Dendritic cell treated with granulocyte-macrophage colony-stimulating factor and Interleukin-4, amounts not matched to agents 40 ng/mL and 50 ng/mL, for 4 days (primary cell): ENCODE data around the gene FNTB.

ENCODE experiments used
- H3K27ac Mint-ChIP-seq: one replicate; pipeline ENCODE4 v1.8.0; 2022; ENCODE audit warnings: mild to moderate bottlenecking, mixed read lengths
- H3K27me3 Mint-ChIP-seq: one replicate; pipeline ENCODE4 v1.8.0; 2022; ENCODE audit warnings: mild to moderate bottlenecking, mixed read lengths
- H3K36me3 Mint-ChIP-seq: one replicate; pipeline ENCODE4 v1.8.0; 2022; ENCODE audit warnings: low read depth, mixed read lengths
- H3K4me1 Mint-ChIP-seq: one replicate; pipeline ENCODE4 v1.8.0; 2022; ENCODE audit warnings: low read depth, mixed read lengths
- H3K4me3 Mint-ChIP-seq: one replicate; pipeline ENCODE4 v1.8.0; 2022; ENCODE audit warnings: mild to moderate bottlenecking, moderate library complexity, mixed read lengths
- H3K9me3 Mint-ChIP-seq: one replicate; pipeline ENCODE4 v1.8.0; 2022; ENCODE audit warnings: mixed read lengths
- intact Hi-C: fragments of 100-400 bp; cut with micrococcal nuclease; formaldehyde crosslinking; loops from one replicate; pipeline ENCODE4 v1.15.0; 2022

Gene FNTB

DNA sequence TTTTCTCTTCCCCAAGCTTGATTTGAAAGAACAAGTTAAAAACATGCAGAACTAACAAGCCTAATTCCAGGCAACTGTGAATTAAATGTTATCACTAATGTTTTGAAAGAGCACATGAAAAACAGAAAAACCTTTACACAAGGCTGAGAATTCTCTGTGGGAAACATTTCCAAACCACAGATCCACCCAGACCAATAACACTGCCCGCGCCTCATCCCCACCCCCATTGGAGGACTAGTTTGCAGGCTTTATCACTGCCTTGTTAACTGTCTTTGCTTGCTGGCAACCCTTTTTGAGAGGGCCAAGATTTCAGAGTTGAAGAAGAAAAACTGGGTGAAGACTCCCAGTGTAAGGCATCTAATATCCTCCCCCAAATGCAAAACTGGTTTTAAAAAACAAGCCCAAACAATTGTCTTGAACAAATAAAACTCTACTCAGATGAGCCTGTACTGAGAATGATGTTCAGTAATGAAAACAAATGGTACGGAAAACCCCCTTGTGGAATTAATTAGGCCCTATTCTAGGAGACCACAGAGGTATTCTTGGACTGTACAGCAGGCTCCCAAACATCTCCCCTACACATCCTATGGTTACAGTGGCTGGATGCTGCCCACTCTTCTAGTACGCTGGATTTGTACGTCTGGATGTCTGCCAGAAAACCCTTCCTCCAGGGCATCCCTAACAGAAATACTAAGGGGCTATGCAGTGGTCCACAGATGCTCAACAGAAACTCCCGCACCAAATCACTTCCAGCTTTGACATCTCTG, 109.8 kb downstream of the FNTB start:
- Mint-ChIP-seq H3K27ac (peak overlapping the region; percentile 17), H3K4me3 (no peak overlapping the region), H3K9me3 (no peaks in the 10 kb centered on the region), H3K36me3 (peaks cover 88% of the 10 kb centered on the region), H3K4me1 (peaks cover 35% of the 10 kb centered on the region), H3K27me3 (no peaks in the 10 kb centered on the region)
- intact Hi-C loops, result no loop called here

DNA sequence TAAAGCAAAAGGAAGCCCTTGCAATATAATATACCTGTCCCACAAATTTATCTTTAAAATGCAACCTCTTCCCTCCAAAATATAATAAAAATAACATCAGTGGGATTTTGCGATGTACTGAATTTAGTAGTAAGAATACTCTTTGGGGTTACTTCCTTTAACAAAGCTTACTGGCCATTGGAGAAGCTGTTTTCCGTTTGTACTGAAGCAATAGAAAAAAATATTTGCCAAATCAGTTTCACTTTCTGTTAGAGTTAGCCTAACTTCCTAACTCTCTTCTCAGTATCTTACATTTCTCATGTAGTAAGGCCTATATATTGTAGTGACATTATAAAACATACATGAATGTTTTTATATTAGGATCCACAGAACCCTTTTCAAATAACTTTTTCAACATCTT, 111.9 kb downstream of the FNTB start:
- peak overlapping the region; percentile 41 for H3K4me3 Mint-ChIP-seq
- peak overlapping the region; percentile 27 for H3K27ac Mint-ChIP-seq
- H3K9me3 Mint-ChIP-seq, result no peaks in the 10 kb centered on the region
- H3K4me1 Mint-ChIP-seq, result peaks cover 39% of the 10 kb centered on the region
- no peaks in the 10 kb centered on the region for H3K27me3 Mint-ChIP-seq
- peaks cover 83% of the 10 kb centered on the region for H3K36me3 Mint-ChIP-seq
- intact Hi-C loops, result no loop called here

DNA sequence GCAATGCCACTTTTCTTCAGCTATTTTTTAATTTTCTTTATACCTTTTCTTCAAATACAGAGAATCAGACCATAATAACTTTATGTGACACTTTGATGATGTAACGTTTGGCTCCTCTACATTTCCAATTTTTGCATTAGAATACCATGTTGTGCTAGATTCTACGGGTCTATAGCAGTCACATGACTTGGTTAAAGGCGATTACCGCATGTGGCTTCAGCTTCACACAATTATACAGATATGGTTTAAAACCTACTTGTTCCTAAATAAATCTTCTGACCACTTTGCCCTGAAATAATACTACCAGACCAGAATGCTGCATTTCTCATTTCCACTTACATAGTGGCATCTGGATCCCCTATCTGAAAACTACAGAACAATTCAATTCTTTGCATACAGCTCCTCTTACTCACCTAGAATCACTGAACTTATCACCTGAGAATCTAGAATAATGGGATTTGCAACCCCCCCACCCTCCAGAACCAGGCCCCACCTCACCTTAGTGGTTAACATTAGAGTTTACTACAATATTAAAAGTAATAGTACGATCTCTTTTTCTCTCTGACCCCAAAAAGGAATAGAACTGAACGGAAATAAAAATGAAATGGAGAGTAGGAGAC, 114.3 kb downstream of the FNTB start:
- Mint-ChIP-seq H3K9me3 (no peaks in the 10 kb centered on the region), H3K36me3 (peaks cover 59% of the 10 kb centered on the region), H3K27ac (peak overlapping the region; percentile 81), H3K27me3 (no peaks in the 10 kb centered on the region), H3K4me1 (peaks cover 30% of the 10 kb centered on the region), H3K4me3 (peak overlapping the region; percentile 80)
- intact Hi-C loops, result loop anchor here (1.0 kb wide), 1 partner anchor 57 kb away; no protein-coding TSS in a partner anchor

DNA sequence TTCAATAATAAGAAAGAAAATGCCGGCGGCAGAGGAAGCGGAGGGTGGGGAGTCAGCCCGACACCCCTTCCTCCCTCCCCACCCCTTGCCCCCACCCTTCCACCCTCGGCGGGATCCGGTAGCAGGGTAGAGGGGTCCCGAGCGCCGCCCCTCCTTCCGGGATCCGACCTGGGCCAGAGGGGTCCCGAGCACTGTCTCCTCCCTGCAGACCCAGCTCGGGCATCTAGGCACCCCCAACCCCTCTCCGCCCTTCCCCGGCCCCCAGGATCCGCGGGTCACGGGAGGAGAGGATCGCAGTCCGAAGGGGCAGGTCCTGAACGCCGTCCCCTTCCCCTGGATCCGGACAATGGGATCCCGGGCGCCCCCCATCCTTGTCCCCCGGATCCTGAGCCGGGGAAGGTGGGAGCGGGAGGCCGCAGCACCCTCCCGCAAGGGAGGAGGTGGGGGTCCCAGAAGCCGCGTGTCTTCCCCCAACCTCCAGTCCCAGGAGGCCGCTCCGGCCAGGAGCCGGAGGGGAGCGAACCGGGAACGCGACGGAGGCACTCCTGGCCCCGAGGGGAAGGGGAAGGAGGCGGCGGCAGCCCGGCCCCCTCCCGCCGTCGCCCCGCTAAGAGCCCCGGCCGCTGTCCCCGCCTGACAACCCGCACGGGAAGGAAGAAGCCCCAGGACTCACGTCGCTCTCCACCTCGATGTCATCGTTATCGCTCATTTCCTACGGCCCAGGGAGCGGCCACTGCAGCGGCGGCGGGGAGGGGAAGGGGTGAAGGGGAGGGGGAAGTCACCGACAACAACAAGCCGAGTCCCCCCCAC, 115.1 kb downstream of the FNTB start:
- peaks cover 51% of the 10 kb centered on the region for H3K36me3 Mint-ChIP-seq
- no peaks in the 10 kb centered on the region for H3K27me3 Mint-ChIP-seq
- intact Hi-C loops, result loop anchor here (1.0 to 2.0 kb wide), 4 partner anchors 55 to 187 kb away; partner anchors contain the start of gene CHURC1
- peak overlapping the region; percentile 81 for H3K27ac Mint-ChIP-seq
- H3K9me3 Mint-ChIP-seq, result no peaks in the 10 kb centered on the region
- peaks cover 22% of the 10 kb centered on the region for H3K4me1 Mint-ChIP-seq
- H3K4me3 Mint-ChIP-seq, result peak overlapping the region; percentile 80

DNA sequence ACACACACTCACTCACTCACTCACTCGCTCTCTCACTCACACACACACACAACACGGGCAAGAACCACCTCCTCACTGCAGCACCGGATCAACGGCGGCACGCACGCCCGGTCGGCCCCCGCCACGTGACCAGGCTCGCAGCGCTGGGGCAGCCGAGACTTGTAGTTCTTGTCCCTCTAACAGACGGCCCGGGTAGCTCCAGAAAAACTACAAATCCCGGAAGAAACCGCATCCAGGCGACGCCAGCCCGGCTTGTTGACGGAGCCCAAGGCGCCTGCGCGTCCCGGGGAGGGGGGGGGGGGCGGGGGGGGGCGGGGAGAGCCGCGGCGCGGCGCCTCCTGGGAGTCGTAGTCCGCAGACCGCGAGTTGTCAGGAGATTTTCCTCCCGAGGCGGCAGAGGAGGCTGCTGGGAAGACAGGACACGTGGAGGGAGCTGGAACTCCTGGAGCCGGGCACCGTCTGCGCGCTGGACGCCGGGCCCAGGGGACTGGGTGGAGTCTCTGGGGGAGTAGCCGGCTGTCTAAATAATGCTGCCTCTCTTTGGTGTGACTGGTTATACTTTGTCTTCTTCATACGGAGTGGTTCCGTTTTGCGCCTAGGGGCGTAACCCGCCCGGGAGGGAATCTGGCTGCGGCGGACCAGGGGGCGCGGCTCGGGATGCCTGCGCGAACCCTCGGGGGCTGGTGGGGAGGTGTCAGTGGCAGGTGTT, 115.9 kb downstream of the FNTB start, which contains the start of gene MAX:
TSS of gene MAX (minus strand) at position 77 of the 709 bp plus-strand sequence. CDS start 178 bp downstream, outside the sequence.
- Mint-ChIP-seq H3K27ac (peak within 1 kb of the TSS; percentile 81), H3K9me3 (no peaks in the 10 kb centered on the region), H3K4me1 (peaks cover 18% of the 10 kb centered on the region), H3K27me3 (no peaks in the 10 kb centered on the region), H3K36me3 (peaks cover 44% of the 10 kb centered on the region), H3K4me3 (peak within 1 kb of the TSS; percentile 80)
- intact Hi-C loops, result loop anchor here (1.0 to 2.0 kb wide), 3 partner anchors 54 to 188 kb away; partner anchors contain the start of gene CHURC1

GRCh38 chr14:65103150-65103760, 116.6 kb downstream of the FNTB start:
- Mint-ChIP-seq H3K4me1 (peaks cover 18% of the 10 kb centered on the region), H3K36me3 (peaks cover 39% of the 10 kb centered on the region), H3K4me3 (peak overlapping the region; percentile 80), H3K9me3 (no peaks in the 10 kb centered on the region), H3K27me3 (no peaks in the 10 kb centered on the region), H3K27ac (peak overlapping the region; percentile 81)
- intact Hi-C loops, result loop anchor here (2.0 kb wide), 2 partner anchors 54 to 188 kb away; partner anchors contain the start of gene CHURC1

DNA sequence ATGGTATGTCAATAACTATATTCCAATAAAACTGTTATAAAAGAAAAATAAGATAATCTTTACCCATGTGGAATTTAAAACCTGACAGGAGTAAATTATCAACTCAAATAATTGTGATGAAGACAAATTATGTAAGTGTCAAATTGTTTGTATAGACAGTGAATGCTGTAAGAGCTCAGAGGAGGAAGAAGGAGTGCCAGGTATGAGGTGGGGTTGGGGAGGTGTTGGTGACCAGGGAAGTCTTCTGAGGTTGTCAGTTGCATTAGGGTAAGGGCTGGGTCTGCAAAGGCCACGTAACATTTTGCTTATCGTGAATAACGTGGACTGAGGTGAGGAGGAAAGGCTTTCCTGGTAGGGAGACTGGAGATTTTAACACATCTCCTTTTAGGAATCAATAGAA, 118.1 kb downstream of the FNTB start:
- H3K9me3 Mint-ChIP-seq, result no peaks in the 10 kb centered on the region
- H3K4me1 Mint-ChIP-seq, result peaks cover 18% of the 10 kb centered on the region
- peaks cover 32% of the 10 kb centered on the region for H3K36me3 Mint-ChIP-seq
- no peak overlapping the region for H3K4me3 Mint-ChIP-seq
- H3K27me3 Mint-ChIP-seq, result no peaks in the 10 kb centered on the region
- intact Hi-C loops, result no loop called here
- H3K27ac Mint-ChIP-seq, result no peak overlapping the region

- intact Hi-C loops, result no loop called here
- H3K4me1 Mint-ChIP-seq, result peaks cover 7% of the 10 kb centered on the region
- H3K9me3 Mint-ChIP-seq, result no peaks in the 10 kb centered on the region
- H3K36me3 Mint-ChIP-seq, result peaks cover 17% of the 10 kb centered on the region
- H3K4me3 Mint-ChIP-seq, result no peak overlapping the region
- no peak overlapping the region for H3K27ac Mint-ChIP-seq
- no peaks in the 10 kb centered on the region for H3K27me3 Mint-ChIP-seq
Measured at GRCh38 chr14:65106316-65106715, 119.6 kb downstream of the FNTB start.

DNA sequence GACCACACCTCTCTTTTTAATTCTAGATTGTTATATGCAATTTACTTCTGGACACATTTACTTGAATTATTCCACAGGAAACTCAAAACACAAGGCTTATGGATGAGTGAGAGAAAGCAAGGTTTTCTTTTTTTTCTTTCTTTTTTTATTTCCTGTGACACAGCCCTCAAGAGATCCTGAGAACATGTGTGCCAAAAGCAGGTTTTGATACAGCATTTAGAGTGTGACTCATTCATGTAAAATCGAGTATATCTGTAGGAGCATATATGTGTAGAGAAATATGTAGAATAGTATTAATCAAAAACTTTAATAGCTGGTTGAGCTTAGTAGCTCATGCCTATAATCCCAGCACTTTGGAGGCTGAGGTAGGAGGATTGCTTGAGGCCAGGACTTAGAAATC, 120.0 kb downstream of the FNTB start:
- H3K9me3 Mint-ChIP-seq, result no peaks in the 10 kb centered on the region
- H3K27me3 Mint-ChIP-seq, result no peaks in the 10 kb centered on the region
- intact Hi-C loops, result no loop called here
- H3K27ac Mint-ChIP-seq, result no peak overlapping the region
- H3K36me3 Mint-ChIP-seq, result peaks cover 14% of the 10 kb centered on the region
- H3K4me1 Mint-ChIP-seq, result peaks cover 5% of the 10 kb centered on the region
- no peak overlapping the region for H3K4me3 Mint-ChIP-seq

- intact Hi-C loops, result no loop called here
- no peaks in the 10 kb centered on the region for H3K9me3 Mint-ChIP-seq
- no peaks in the 10 kb centered on the region for H3K27me3 Mint-ChIP-seq
- peaks cover 5% of the 10 kb centered on the region for H3K4me1 Mint-ChIP-seq
- peaks cover 10% of the 10 kb centered on the region for H3K36me3 Mint-ChIP-seq
- H3K4me3 Mint-ChIP-seq, result no peak overlapping the region
- H3K27ac Mint-ChIP-seq, result no peak overlapping the region
Measured at GRCh38 chr14:65107200-65107599, 120.5 kb downstream of the FNTB start.

GRCh38 chr14:65109357-65109756, 122.7 kb downstream of the FNTB start:
- no peaks in the 10 kb centered on the region for H3K9me3 Mint-ChIP-seq
- H3K4me3 Mint-ChIP-seq, result no peak overlapping the region
- no peaks in the 10 kb centered on the region for H3K27me3 Mint-ChIP-seq
- intact Hi-C loops, result no loop called here
- H3K4me1 Mint-ChIP-seq, result no peaks in the 10 kb centered on the region
- H3K27ac Mint-ChIP-seq, result no peak overlapping the region
- H3K36me3 Mint-ChIP-seq, result no peaks in the 10 kb centered on the region

- peaks cover 4% of the 10 kb centered on the region for H3K9me3 Mint-ChIP-seq
- H3K27ac Mint-ChIP-seq, result no peak overlapping the region
- no peak overlapping the region for H3K4me3 Mint-ChIP-seq
- H3K36me3 Mint-ChIP-seq, result no peaks in the 10 kb centered on the region
- H3K27me3 Mint-ChIP-seq, result no peaks in the 10 kb centered on the region
- intact Hi-C loops, result no loop called here
- H3K4me1 Mint-ChIP-seq, result peaks cover 3% of the 10 kb centered on the region
Measured at GRCh38 chr14:65110525-65110924, 123.8 kb downstream of the FNTB start.
